ENCODE data around the gene DALRD3. TPM values are rescaled to one million over a fixed set of nuclear protein-coding genes. Genes with fewer than 3 reads are reported as not detected.
A peak's percentile ranks its signal among the peaks of the same experiment; 100 is the strongest.

Gene DALRD3
- total RNA-seq, 1 donor from 2014 or later, result 32.9 TPM

GRCh38 chr3:49013738-49014660 is 4.4 kb downstream of the DALRD3 start:
- Mint-ChIP-seq H3K27me3 (ENCODE audit: insufficient read depth, low read depth) (peaks cover 4% of the 10 kb centered on the region), H3K4me1 (peaks cover 13% of the 10 kb centered on the region), H3K36me3 (peaks cover 21% of the 10 kb centered on the region), H3K4me3 (no peak overlapping the region), H3K9me3 (no peaks in the 10 kb centered on the region), H3K27ac (no peak overlapping the region)
- Histone ChIP-seq H3K9me3 (ENCODE audit: low read depth) (no peaks in the 10 kb centered on the region), H3K4me2 (no peak overlapping the region), H3F3A (ENCODE audit: low read depth) (peaks cover 41% of the 10 kb centered on the region), H3K27me3 (no peaks in the 10 kb centered on the region), H3K79me2 (ENCODE audit: low read depth) (peaks cover 48% of the 10 kb centered on the region), H3K4me3 (no peak overlapping the region), H3K4me1 (no peaks in the 10 kb centered on the region), H3K36me3 (no peaks in the 10 kb centered on the region), H3K27ac (no peak overlapping the region), H2AFZ (replicated peaks) (no peak overlapping the region), H4K20me1 (ENCODE audit: low read depth) (peaks cover 84% of the 10 kb centered on the region), H3K9ac (no peak overlapping the region)
- DNase-seq (ENCODE audit: low spot score), result no peak
- TF ChIP-seq CTCF (IDR thresholded peaks at IDR 0.05), result peak; percentile 48
- no peak for TF ChIP-seq EZH2 (IDR thresholded peaks at IDR 0.05)
- no peak for TF ChIP-seq EZH2phosphoT487 (IDR thresholded peaks at IDR 0.05)

- peaks cover 92% of the 10 kb centered on the region for H4K20me1 ChIP-seq (ENCODE audit: low read depth)
Measured at GRCh38 chr3:49013113-49013737, 5.2 kb downstream of the DALRD3 start.

GRCh38 chr3:49012441-49013017 is 5.9 kb downstream of the DALRD3 start:
- no peak overlapping the region for H3K27ac Mint-ChIP-seq
- no peak for TF ChIP-seq EZH2phosphoT487 (IDR thresholded peaks at IDR 0.05)
- TF ChIP-seq EZH2 (IDR thresholded peaks at IDR 0.05), result no peak
- no peak for TF ChIP-seq CTCF (IDR thresholded peaks at IDR 0.05)
- peaks cover 16% of the 10 kb centered on the region for H3K4me1 Mint-ChIP-seq
- peaks cover 61% of the 10 kb centered on the region for H3K79me2 ChIP-seq (ENCODE audit: low read depth)
- H3K4me3 ChIP-seq, result no peak overlapping the region
- no peak overlapping the region for H3K9ac ChIP-seq
- no peak overlapping the region for H2AFZ ChIP-seq (replicated peaks)
- peaks cover 37% of the 10 kb centered on the region for H3F3A ChIP-seq (ENCODE audit: low read depth)
- H3K9me3 ChIP-seq (ENCODE audit: low read depth), result no peaks in the 10 kb centered on the region
- no peak overlapping the region for H3K4me3 Mint-ChIP-seq
- no peak overlapping the region for H3K27ac ChIP-seq
- H3K4me2 ChIP-seq, result no peak overlapping the region
- peaks cover 8% of the 10 kb centered on the region for H3K4me1 ChIP-seq
- H3K36me3 Mint-ChIP-seq, result peaks cover 23% of the 10 kb centered on the region
- H3K27me3 Mint-ChIP-seq (ENCODE audit: insufficient read depth, low read depth), result peaks cover 6% of the 10 kb centered on the region
- H3K36me3 ChIP-seq, result no peaks in the 10 kb centered on the region
- H3K9me3 Mint-ChIP-seq, result no peaks in the 10 kb centered on the region
- no peaks in the 10 kb centered on the region for H3K27me3 ChIP-seq
- no peak for DNase-seq (ENCODE audit: low spot score)
- H4K20me1 ChIP-seq (ENCODE audit: low read depth), result peaks cover 94% of the 10 kb centered on the region

More at GRCh38 chr3:49013113-49013737, 5.2 kb downstream of the DALRD3 start:
- TF ChIP-seq CTCF (IDR thresholded peaks at IDR 0.05) (no peak), EZH2 (IDR thresholded peaks at IDR 0.05) (no peak), EZH2phosphoT487 (IDR thresholded peaks at IDR 0.05) (no peak)
- Histone ChIP-seq H3K36me3 (no peaks in the 10 kb centered on the region), H3K27me3 (no peaks in the 10 kb centered on the region), H2AFZ (replicated peaks) (no peak overlapping the region), H3K27ac (no peak overlapping the region), H3K79me2 (ENCODE audit: low read depth) (peaks cover 54% of the 10 kb centered on the region), H3K4me2 (no peak overlapping the region), H3K9me3 (ENCODE audit: low read depth) (no peaks in the 10 kb centered on the region), H3K4me3 (no peak overlapping the region), H3K9ac (no peak overlapping the region), H3K4me1 (peaks cover 6% of the 10 kb centered on the region), H3F3A (ENCODE audit: low read depth) (peaks cover 40% of the 10 kb centered on the region)
- DNase-seq (ENCODE audit: low spot score), result no peak
- Mint-ChIP-seq H3K9me3 (no peaks in the 10 kb centered on the region), H3K27ac (no peak overlapping the region), H3K4me3 (no peak overlapping the region), H3K4me1 (peaks cover 13% of the 10 kb centered on the region), H3K27me3 (ENCODE audit: insufficient read depth, low read depth) (peaks cover 4% of the 10 kb centered on the region), H3K36me3 (peaks cover 22% of the 10 kb centered on the region)
